ENCODE results near the gene RFX7.

DNA sequence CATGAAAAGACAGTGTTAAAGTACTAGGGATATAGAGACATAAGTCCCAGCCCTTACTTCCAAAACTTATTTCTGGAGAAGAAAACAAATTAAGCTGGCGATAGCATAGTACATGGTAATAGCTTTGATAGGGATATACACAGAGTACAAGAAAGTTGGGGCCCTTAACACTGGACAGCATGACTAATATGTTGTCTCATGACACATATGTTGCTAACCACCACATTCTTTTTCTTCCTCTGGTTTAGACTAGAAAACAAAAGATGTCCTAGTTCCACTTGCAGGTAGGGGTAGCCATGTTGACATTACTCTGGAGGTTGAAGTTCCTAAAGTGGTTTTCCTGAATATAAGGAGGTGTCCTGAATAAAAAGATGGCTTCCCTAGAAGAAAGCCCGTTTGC, 75.3 kb downstream of the RFX7 start:
- no peak for TF ChIP-seq CTCF (IDR thresholded peaks at IDR 0.05; ENCODE audit: borderline replicate concordance, extremely low read depth, low read length, poor library complexity, severe bottlenecking)
- no peak for TF ChIP-seq EZH2 (IDR thresholded peaks at IDR 0.05; ENCODE audit: borderline replicate concordance, low read depth, low read length, severe bottlenecking)

Measured in DND-41 (cell line).